ENCODE data around the gene CHMP6. TPM values are rescaled to one million over a fixed set of nuclear protein-coding genes. Genes with fewer than 3 reads are reported as not detected.
A peak's percentile ranks its signal among the peaks of the same experiment; 100 is the strongest.

The CHMP6 gene
- total RNA-seq, 1 experiment from 2014 or later: 9.7 TPM

DNA sequence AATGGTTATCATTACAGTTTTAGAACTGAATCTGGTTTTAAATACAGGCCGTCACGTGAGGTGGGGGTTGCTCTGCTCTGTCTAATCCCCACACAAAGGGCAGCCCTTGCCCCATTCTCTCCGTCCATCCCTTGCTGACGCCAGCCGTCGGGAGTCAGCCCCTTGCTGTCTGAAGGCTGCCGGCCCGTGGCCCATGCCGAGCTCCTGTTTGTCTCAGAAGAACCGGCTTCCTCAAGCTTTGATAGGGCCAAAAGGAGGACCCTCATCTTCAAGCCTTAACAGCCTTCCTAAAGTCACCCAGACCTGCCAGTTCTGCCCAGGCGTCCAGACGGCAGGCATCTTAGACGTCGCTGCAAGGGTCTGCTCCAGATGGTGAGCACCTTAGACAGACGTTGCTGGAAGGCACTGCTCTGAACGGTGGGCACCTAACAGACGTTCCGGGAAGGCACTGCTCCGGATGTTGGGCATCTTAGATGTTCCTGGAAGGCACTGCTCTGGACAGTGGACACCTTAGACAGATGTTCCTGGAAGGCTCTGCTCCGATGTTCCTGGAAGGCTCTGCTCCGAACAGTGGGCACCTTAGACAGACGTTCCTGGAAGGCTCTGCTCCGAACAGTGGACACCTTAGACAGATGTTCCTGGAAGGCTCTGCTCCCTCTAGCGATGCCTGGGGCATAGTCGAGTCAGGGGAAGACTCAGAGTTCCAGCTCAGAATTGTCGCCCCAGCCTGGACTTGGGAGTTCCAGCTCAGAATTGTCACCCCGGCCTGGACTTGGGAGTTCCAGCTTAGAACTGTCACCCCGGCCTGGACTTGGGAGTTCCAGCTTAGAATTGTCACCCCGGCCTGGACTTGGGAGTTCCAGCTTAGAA lies 35.1 kb upstream of the CHMP6 start:
- DNase-seq (ENCODE audit: low spot score): no peak

DNA sequence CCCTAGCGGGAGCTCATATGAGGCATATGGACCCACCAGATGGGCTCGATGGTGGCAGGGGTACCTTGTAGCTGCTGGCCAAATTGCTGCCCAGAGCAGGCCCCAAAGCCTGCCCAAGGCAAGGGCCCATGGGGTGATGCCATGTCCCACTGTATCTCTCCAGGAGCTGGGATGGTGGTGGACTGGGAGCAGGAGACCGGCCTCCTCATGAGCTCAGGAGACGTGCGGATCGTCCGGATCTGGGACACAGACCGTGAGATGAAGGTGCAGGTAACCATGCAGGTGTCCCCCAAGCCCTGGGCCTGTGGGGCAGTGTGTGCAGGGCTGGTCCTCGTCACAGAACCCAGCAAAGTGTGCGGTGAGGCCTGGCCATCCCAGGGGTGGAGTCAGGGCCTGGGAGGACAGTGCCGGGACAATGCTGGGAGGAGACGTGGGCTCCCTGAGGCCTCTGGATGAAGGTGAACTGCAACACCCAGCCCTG lies 34.1 kb upstream of the CHMP6 start:
- DNase-seq (ENCODE audit: low spot score): no peak

DNA sequence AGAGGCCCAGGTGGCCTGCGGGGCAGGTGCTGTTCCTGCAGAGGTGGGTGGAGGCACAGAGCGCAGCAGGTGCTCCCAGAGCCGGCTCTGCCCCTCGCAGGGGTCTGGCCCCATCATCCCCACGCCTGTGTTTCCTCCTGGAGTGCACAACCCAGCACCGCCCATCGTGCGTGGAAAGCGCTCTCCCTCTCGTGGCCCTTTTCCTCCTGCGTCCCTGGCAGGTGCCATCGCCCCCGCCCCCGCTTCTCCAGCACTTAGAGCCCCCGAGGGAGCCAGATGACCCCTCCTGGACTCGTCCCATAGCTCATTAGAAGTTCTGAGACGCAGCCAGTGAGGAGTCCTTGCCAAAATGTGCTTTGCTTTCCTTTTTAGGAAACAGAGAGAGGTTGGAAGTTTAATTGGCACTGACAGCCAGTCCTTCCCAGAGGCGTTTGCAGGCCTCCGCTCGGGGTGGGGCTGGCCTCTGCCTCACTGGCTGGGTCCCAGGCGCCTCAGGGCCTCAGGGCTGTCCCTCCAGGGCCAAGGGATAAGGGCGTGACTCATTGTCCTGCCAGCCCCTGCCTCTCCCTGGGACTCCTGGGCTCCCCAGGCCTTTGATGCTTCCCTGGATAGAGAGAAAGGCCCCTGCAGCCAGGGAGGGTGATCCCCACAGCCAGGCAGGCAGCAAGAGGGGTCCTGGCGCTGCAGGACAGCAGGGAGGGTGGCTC lies 32.2 kb upstream of the CHMP6 start:
- no peak for DNase-seq (ENCODE audit: low spot score)

DNA sequence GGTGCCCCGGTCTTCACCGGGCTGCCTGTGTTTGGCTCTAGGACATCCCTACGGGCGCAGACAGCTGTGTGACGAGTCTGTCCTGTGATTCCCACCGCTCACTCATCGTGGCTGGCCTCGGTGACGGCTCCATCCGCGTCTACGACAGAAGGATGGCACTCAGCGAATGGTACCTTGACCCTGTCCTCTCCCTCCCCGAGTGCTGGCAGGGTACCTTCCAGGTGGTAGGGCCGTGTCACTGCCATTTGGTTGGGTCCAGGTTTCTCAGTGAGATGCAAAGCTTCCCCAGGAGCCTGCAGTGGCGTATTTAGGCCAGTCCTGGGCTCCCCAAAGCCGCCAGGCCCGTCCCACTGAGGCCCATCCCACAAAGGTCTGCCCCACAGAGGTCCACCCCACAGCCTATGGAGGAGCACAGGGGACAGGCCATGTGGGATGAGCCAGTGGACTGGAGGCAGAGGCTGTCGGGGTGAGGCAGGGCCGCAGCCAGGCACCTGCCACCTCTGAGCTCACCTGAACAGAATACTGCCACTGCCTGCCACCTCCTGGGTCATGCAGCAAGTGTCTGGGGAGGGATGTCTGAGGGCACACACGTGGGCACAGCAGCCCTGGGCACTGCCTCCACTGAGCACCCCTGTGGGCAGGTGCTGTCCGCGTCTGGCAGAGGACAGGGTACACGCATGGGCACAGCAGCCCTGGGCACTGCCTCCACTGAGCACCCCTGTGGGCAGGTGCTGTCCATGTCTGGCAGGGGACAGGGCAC lies 31.4 kb upstream of the CHMP6 start:
- DNase-seq (ENCODE audit: low spot score): no peak

DNA sequence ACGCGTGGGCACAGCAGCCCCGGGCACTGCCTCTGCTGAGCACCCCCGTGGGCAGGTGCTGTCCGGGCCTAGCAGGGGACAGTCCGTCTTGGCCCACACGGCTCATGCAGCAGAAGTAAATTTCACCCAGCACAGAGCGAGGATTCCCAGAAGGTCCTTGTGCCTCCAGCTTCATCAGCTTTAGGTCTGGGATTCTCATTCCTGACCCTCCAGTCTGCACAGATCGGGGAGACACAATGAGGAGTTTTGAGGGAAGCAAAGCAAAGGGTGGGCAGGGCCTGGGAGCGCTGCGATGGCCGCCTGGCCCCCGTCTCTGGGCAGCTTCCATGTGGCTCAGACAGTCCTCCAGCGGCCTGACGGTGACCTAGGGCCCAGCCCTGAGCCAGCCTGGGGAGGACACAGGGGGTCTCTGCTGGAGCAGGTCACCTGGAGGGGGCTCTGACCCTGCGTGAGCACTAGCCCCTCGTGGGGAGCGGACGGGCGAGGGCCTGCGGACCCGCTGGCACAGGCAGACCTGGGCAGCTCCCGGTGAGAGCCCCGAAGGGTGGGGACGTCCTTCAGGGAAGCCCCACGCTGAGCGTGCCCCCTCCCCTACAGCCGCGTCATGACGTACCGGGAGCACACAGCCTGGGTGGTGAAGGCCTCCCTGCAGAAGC lies 30.7 kb upstream of the CHMP6 start:
- DNase-seq (ENCODE audit: low spot score): no peak

DNA sequence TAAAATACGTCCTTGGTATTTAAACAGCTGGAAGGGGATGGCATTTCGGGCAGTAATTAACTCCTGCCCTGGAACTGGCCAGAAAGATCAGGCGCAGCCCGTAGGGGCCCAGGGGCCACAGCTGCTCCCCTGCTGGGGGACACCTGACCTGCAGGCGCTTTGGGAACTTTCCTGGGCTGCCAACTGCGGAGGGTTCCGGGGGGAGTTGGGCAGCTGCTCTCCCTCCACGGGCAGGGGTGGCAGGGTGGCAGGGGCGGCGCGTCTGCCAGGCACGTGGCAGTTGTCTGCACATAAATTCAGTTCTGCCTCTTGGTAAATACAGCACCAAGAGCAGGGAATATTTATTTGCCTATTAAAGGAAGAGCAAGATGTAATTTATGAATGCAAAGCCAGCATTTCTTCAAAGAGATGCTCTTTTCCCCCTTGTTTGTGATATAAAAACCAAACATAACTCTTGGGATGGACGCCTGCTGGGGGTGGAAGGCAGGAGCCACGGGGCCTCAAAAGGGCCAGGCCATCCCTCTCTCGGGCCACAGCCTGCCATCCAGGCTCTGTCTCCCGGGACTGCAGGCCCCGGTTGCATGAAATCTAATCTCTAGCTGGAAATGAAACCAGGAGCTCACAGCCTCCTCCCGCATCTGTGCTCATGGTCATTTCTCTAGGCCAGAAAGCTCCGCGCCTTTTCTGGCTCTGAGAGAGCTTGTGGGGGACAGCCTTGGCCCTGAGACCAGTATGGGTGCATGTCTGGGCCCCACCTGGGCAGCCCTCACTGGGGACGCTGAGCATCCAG lies 29.9 kb upstream of the CHMP6 start:
- DNase-seq (ENCODE audit: low spot score): no peak

DNA sequence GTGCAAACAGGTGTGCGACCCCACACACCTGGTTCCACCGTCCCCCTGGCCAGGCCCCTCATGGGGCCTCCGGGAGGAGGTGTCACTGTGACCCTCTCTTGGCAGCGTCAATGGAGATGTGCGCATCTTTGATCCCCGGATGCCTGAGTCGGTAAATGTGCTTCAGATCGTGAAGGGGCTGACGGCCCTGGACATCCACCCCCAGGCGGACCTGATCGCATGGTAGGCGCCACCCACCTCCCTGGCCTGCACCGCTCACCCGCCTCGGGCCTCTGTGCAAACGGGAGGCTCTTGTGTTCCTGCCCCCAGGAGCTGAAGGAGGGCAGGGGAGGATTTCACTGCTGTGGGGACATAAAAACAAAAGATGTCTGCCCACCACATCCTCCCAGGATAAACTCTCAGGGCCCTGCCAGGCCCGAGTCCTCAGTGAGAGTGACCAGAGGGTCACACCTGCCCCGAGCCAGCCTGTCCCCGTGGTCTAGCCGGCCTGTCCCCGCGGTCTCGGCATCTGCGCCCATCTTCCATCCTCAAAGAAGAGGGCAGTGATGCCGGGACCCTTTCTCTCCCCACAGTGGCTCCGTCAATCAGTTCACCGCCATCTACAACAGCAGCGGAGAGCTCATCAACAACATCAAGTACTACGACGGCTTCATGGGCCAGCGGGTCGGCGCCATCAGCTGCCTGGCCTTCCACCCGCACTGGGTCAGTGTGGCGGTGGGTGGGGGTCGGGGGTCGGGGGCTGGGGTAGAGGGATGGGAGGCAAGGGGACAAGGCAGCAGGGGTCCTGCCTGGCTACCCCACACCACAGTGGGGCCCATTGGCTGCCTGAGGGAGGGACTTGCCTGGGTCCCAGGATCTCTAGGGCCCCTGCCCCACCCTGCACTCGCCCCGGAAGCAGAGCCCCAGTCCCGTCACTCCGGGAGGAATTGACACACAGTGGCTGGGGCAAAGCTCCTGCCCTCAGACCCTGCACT lies 29.0 kb upstream of the CHMP6 start:
- DNase-seq (ENCODE audit: low spot score): no peak

DNA sequence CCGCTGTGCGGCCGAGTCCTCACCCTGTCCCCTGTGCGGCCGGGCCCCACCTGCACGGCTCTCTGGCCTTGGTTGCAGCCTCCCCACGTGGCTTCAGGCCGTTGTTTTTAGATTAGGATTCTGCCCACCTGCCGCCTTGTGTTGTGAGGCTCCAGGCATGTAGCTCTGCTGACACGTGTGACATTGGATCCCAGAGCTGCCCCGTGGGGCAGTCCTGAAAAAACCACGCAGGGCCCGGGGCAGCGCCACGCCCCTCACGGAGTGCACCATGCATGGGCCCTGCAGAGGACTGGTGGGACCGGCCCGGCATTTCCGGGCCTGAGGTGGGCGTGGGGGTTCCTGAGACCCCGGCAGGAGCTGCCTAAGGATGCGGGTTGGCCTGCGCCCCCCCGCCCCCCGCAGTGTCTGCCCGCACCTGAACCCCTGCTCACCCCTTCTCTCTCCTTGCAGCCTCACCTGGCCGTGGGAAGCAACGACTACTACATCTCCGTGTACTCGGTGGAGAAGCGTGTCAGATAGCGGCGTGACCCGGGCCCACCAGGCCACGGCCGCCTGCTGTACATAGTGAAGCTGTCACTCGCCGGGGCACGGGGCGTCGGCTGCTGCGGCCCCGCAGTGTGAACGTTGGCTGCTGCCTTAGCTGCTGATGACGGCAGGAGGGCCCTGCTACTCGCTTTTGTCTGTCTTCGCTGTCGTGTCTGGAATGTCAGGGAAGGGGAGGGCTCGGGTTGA lies 27.7 kb upstream of the CHMP6 start:
- no peak for DNase-seq (ENCODE audit: low spot score)

DNA sequence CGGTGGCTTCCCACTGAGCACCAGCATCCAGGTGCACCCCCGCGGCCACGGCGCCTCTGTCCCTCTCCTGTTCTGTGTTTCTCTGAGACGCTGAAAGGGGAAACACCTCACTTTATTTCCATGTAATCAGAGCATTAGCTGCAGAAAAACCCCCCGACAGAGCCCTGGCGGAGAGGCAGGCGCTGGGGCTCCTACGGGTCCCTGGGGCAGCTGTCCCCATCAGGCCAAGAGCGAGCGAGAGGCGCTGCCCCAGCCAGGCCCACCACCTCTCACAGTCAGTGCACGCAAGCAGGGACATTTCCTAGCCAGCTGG lies 27.1 kb upstream of the CHMP6 start:
- no peak for DNase-seq (ENCODE audit: low spot score)

DNA sequence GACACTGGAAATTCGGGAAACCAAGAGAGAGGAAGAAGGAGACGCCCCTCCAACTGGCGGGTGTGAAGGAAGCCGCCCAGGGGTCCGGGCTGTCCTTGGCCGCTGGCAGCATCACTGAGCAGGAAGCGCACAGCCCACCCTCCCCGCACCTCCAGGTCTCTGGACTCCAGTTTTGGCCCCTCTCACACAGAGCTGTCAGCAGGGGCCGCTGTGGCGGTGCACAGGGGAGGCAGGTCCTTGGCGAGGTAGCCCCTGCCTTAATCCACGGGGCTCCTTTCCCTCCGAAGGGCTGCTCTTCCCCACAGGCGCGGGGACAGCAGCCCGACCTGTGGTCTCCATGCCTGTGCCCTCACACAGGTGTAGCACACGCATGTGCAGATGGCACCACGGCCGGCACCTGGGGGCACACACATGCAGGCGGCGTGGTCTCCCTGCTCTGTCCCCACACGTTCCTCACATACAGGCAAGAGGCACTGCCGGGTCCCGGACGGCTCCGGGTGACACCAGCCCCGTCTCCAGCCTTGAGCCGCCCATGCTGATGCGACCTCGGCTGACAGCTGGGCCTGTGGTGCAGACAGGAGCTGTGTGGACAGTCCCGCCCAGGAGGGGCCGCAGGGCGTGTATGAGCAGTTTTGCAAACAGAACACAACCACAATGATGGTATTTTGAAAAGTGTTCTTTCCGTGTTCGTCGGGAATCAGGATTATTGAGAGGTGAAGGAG lies 26.6 kb upstream of the CHMP6 start:
- no peak for DNase-seq (ENCODE audit: low spot score)

DNA sequence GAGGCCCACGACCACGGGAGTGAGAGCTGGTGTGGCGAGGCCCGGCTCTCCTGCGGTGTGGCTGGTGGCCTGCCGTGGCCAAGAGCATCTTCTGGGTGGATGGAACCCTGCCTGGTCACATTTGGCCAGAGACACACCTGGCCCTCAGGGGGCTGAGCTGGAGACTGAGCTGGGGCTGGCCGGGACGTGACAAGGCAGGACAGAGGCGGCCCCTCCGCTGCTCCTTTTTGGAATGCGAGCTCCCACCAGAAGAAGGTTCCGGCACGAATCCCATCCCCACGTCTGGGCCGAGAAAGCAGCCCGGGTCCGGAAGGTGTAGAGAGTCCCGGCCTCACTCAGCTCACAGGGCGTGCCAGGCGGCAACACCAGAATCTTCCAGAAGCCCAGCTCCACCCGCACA lies 26.0 kb upstream of the CHMP6 start:
- no peak for DNase-seq (ENCODE audit: low spot score)

DNA sequence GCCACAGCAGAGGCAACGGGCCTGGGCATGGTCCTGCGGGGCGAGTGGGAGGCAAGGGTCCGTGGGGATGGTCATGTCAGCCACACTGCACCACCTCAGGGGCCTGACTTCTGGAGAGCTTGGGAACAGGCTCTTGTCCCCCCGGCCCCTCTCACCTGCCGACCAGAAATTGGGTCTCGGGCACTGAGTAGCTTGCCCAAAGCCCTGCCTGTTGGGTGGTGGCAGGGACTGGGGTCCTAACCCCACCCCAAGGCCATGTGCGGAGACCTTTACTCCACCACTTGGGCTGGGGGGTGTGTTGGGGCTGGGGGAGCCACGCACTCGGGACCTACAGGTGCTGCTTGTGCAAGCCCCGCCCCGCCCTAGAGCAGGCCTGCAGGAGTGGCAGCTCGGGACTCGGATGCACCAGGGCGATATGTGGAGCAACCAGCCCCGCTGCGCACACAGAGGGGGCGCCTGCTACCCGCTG lies 24.2 kb upstream of the CHMP6 start:
- no peak for DNase-seq (ENCODE audit: low spot score)

DNA sequence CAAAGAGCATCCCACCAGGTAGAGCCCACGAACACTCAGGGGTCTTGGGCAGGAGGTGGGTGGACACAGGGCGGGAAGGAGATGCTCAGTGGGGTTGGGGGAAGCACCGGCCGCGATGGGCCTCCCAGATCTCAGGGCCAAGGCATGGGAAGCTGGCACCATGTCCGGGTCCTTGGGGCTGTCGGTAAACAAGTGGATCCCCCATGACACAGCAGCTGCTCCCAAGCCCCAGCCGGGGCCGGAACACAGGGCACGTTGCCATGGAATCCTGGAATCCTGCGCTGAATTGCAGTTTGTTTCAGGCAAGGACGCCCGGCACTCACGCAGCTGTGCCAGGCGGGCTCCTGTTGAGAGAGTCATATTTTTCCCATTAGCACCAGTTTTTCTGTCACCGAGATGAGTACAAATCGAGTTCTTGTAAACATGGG lies 23.0 kb upstream of the CHMP6 start:
- DNase-seq (ENCODE audit: low spot score): no peak

DNA sequence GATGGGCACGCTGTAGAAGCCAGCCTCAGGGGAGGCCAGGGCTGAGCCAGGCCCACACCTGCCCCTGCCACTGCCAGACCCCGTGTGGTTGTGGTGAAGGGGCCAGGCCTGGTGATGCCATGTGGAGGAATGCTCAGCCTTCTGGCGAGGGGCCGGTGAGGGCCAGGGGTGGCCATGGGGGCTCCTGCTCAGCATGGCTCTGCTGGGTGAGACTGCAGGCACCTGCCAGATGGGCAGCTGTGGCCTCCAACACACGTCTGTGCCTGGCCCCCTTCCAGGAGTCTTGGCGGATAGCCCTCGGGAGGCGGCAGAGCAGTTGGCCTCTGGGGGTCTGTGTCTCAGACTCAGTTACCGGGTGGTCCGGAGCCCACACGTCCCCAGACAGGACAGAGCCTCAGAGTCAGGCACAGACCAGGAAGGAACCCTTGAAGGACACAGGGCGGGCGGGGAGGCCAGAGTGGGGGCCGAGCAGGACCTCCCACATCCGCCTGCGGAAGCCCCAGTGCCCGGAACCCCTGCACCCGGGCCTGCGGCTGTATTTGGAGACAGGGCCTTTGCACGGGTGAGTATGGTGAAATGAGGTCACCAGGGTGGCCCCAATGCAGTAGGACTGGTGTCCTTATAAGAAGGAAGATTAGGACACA lies 22.5 kb upstream of the CHMP6 start:
- DNase-seq (ENCODE audit: low spot score): no peak

DNA sequence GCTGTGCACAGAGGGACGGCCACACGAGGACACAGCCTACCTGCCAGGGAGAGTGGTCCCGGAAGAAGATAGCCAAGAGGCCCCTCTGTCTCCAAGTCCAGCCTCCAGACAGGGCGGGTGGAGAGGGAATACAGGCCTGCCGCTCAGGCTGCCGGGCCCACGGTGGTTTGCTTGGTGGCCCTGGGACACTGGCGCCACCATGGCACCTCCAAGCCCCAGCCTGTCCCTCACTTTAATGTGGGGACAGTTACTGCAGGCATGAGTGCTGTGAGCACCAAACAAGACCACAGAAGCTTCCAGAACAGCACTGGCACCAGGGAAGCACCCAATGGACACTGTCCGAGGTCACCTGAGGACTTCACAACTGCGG lies 22.0 kb upstream of the CHMP6 start:
- DNase-seq (ENCODE audit: low spot score): no peak

DNA sequence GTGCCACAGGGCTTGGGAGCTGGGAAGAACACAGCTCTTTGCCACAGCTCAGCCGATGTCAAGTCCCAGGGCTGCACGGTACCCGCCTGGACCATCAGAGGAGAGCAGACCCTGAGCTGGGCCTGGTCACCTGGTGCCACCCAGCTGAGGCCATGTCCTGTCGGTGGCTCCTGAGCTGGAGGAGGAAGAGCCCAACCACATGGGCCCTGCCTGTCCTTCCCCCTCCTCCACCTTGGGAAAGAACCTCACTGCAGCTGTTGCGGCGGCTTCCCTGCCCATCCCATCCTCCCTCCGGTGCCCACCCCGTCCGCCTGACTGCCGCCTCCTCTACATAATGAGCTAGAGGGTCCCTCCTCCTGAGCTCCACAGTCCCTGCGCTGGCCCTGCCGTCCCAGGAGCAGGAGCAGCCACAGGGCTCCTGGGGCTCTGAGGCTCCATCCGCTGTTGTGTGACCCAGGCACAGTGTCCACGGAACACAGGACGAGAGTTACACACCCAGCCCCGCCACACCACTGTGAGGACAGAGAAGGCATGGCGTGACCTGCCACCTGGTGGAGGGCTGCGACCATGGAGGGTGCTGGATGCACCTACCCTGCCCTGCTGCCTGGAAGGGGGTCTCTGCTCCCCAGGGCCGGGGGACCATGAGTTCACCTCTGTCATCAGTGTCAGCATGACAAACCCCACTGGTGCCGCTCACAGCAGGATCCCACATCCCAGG lies 21.4 kb upstream of the CHMP6 start:
- DNase-seq (ENCODE audit: low spot score): peak; percentile 31

All from HT-29 (cell line).